ENCODE measurements around the gene C11orf68.
"Not testable (repeated sequence)": the region's sequence is repeated elsewhere in the genome, so short reads cannot be mapped to it uniquely, and the experiment has no call there.

Gene C11orf68

GRCh38 chr11:65892661-65893317 is 26.1 kb downstream of the C11orf68 start:
- no peak for FAIRE-seq
- DNase-seq (ENCODE audit: extremely low spot score, insufficient read length, low read depth), result no peak

- not testable (repeated sequence) for FAIRE-seq; DNase-seq (ENCODE audit: extremely low spot score, insufficient read length, low read depth)
Observed at GRCh38 chr11:65892137-65892540, 26.7 kb downstream of the C11orf68 start.

DNA sequence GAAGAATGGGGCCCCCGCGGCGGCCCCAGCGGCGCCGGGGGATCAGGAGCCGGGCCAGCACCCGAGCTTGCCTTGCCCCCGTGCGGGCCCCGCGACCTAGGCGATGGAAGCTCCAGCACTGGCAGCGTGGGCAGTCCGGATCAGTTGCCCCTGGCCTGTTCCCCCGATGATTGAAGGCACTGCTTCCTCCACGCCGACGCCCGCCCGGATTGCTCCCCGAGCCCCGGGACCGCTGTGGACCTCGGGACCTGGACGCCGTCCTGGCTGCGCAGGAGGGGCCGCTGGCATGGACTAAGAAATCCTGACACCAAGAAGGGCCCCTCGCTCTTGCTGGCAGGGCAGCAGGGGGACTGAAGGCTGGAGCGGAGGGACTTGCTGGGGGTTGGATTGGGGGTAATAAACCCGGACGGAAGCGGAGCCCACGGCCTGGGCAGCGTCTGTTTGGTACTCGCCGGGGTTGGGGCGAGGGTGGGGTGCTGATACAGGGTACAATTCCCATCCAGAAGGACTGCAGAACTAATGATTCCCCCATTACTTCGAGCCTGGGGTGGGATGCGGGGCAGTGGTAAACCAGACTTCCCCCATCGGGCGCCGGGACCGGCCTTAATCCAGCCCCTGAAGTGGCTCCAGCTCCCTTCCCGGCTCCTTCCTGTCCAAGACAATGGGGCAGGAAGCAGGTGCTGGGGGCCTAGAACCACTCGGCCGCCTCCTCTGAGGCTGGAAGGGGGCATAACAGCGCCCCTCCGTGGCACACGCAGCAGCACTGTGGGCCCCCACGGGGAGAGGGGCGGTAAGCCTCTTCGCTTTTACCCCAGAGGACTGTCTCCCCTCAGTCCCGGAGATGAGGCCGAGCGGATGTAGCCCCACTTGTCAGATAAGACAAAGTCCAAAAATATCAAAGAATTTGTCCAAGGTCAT is 27.4 kb downstream of the C11orf68 start:
- no peak for DNase-seq (ENCODE audit: extremely low spot score, insufficient read length, low read depth)
- no peak for FAIRE-seq

DNA sequence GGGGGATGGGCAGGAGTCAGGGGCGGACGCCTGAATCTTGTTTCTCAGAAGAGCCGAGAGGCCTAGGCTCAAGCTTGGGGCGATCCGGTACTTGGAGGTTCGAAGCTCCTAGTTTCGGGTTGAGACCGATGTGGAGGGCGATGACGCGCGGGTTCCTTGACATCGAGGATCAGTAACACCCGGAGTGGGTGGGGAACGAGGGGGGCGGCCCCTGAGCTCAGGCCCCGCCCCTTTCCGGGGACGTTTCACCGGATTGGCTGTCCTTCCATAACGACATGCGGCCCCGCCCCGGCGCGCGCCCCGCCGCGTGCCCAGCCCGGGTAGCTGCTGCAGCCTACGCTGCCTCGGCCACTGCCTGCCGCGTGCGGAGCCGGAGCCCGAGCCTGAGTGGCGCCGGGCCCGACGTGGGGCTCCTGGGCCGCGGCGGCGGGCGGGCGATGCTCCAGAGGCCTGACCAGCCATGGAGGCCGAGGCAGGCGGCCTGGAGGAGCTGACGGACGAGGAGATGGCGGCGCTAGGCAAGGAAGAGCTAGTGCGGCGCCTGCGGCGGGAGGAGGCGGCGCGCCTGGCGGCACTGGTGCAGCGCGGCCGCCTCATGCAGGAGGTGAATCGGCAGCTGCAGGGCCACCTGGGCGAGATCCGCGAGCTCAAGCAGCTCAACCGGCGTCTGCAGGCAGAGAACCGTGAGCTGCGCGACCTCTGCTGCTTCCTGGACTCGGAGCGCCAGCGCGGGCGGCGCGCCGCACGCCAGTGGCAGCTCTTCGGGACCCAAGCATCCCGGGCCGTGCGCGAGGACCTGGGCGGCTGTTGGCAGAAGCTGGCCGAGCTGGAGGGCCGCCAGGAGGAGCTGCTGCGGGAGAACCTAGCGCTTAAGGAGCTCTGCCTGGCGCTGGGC is 28.3 kb downstream of the C11orf68 start, which contains the start of gene CCDC85B:
TSS of gene CCDC85B (plus strand) at position 350 of the 895 bp plus-strand sequence. CDS start at position 461, 111 bp downstream.
- FAIRE-seq (peak; percentile 87), DNase-seq (ENCODE audit: extremely low spot score, insufficient read length, low read depth) (peak; percentile 84)

GRCh38 chr11:65888163-65888814 is 30.6 kb downstream of the C11orf68 start, which contains the start of gene FIBP:
Gene FIBP, minus strand, starts transcription at chr11:65888471. Its CDS starts 53 bp downstream, at chr11:65888418.
- FAIRE-seq (peak; percentile 86), DNase-seq (ENCODE audit: extremely low spot score, insufficient read length, low read depth) (peak; percentile 95)

GRCh38 chr11:65887723-65888162 is 31.1 kb downstream of the C11orf68 start:
- no peak for FAIRE-seq
- no peak for DNase-seq (ENCODE audit: extremely low spot score, insufficient read length, low read depth)

DNA sequence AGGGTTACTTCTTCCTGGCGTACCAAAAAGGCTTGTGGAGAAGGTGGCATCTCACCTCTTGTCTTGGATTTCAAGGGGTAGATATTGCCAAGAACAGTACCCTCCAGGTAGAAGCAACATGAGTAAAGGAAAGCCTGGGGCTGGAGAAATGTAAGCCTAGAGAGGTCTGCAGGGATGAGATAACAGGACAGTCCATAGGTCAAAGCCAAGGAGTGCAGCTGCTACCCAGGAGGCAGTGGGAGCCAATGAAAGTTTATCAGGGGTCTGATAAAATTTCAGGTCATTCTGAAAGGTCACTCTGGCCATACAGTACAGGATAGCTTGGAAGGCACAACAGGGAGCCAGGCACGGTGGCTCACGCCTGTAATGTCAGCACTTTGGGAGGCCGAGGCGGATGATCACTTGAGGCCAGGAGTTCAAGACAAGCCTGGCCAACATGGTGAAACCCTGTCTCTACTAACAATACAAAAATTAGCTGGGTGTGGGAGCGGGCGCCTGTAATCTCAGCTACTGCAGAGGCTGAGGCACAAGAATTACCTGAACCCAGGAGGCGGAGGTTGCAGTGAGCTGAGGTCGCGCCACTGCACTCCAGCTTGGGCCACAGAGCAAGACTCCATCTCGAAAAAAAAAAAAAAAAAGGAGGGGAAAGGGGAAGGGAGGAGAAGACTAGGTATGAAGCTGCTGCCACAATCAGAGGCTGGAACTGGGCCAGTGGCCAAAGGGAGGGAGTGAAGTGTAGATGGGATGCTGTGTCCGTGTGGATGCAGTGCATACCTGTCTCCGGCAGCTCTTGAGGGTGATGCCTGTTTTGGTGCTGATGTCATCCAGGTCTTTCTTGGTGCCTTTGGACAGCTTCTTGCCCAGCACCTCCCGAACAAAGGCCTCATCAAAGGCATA is 31.8 kb downstream of the C11orf68 start:
- no peak for DNase-seq (ENCODE audit: extremely low spot score, insufficient read length, low read depth)
- FAIRE-seq, result no peak

DNA sequence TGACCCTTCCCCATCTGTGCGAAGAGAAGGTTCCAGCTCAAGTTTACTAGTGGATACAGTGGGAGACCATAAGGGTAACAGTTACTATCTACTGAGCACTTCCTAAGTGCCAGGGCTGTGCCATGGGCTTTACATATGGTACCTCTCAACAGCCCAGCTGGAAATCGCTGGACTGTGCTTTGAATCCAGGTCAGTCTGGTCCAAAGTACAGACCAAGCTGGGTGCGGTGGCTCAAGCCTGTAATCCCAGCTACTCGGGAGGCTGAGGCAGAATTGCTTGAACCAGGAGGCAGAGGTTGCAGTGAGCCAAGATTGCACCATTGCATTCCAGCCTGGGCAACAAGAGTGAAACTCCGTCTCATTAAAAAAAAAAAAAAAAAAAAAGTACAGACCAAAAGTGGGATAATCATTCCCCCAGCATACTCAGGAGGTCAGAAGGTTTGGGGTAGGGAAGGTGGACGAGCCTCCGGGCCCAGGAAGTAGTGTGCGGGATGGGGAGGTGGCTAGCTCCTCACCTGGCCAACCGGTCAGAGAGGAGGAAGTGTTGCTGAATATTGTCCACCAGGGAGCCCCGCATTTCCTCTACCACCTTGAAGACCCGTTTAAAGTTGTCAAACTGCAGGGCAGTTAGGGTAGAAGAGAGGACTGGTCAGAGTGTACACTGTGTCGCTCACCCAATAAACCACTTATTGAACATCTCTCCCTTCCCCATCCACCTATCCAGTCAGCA is 32.9 kb downstream of the C11orf68 start:
- DNase-seq (ENCODE audit: extremely low spot score, insufficient read length, low read depth) (no peak), FAIRE-seq (no peak)

DNA sequence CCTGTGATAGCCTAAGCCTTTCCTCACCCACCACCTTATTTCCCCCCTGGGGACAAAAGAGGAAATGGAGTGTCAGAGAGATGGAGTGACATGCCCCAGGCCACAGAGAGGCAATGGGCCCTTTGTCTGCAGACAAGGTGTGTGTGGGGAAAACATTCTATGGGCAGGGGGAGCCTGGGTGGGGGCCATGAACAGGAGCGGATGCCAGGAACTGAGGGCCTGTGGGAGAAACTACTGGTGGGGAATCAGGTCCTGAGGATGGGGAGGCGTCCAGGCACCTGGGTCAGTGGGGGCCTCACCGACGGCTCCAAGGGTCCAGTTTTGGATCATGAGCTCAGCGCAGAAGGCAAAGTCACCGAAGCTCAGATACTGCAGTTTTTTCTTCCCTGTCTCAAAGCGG is 33.6 kb downstream of the C11orf68 start:
- DNase-seq (ENCODE audit: extremely low spot score, insufficient read length, low read depth), result no peak
- FAIRE-seq, result no peak

- FAIRE-seq, result peak; percentile 84
- DNase-seq (ENCODE audit: extremely low spot score, insufficient read length, low read depth), result peak; percentile 72
Observed at GRCh38 chr11:65884716-65885092, 34.2 kb downstream of the C11orf68 start.

DNA sequence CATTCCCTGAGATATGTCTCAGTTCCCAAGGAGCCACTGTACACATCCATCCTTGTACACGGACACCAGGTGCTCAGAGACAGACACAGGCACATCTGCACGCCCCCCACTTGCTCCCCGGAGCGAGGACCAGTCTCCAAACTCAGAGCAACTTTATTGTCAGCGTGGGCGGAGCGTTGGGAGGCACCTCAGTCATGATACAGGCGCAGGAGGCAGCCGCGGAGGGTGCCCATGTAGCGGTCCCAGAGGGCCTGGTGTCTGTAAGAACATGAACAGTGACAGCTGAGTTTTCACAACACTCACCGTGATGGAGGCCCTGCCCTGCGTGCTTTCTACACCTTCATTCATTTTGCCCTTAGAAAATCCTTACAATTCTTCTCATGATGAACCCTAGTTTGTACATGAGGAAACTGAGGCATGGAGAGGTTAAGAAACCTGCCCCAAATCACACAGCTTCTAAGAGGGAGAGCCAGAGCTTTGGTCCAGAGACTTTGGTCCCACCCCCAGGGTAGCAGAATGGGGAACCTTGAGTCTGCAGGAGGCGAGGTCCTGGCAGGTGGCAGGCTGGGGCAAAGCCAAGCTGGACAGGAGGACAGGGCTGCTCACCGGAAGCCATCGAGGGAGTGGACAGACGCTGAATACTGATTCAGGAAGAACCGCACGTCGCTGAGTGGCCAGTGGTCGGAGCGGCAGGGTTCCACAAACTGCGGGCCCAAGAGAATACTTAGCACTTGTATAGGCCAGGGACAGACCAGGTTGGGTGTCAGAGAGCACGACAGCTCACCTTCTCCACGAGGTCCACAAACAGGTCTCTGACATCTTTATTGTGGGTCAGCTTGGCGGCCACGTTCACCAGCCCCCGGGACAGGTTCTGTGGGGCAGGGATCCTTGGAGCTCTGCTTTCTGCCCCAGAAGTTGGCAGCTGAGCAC is 34.8 kb downstream of the C11orf68 start:
- DNase-seq (ENCODE audit: extremely low spot score, insufficient read length, low read depth), result no peak
- no peak for FAIRE-seq

DNA sequence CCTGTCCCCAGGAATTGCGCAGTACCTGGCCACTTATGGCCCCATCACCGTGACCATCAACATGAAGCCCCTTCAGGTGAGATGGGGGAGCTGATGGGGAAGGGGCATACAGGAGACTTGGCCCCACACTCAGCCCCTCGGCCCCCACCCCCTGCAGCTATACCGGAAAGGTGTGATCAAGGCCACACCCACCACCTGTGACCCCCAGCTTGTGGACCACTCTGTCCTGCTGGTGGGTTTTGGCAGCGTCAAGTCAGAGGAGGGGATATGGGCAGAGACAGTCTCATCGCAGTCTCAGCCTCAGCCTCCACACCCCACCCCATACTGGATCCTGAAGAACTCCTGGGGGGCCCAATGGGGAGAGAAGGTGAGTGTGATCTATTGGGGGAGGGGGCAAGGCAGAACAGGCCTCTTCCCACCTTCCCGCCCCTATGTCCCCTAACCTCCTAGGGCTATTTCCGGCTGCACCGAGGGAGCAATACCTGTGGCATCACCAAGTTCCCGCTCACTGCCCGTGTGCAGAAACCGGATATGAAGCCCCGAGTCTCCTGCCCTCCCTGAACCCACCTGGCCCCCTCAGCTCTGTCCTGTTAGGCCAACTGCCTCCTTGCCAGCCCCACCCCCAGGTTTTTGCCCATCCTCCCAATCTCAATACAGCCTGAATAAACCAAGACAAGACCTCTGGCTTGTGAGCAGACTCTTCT is 35.7 kb downstream of the C11orf68 start:
- FAIRE-seq, result no peak
- no peak for DNase-seq (ENCODE audit: extremely low spot score, insufficient read length, low read depth)

DNA sequence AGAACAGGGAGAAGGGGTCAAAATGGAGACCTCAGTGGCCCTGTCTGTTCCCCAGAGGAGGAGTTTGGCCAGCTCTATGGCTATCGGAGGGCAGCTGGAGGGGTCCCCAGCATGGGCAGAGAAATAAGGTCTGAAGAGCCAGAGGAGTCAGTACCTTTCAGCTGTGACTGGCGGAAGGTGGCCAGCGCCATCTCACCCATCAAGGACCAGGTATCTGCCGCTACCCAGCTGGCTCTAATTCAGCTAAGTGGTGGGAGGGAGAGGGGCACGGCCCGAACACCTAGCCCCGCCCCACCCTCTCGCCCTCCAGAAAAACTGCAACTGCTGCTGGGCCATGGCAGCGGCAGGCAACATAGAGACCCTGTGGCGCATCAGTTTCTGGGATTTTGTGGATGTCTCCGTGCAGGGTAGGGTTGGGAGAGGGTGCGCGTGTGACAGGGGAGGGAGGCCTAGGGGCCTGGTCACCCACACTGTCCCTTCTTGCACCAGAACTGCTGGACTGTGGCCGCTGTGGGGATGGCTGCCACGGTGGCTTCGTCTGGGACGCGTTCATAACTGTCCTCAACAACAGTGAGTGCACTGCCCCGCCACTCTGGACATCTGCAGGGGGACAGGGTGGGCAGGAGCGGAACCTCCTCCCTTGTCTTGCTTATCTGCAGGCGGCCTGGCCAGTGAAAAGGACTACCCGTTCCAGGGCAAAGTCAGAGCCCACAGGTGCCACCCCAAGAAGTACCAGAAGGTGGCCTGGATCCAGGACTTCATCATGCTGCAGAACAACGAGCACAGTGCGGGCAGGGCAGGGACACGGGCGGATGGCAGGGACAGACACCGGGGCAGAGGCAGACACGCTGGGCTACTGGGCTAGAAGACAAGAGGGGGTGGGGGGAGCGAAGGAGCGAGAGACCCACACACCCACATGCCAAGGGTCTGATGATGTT is 36.5 kb downstream of the C11orf68 start:
- FAIRE-seq (no peak), DNase-seq (ENCODE audit: extremely low spot score, insufficient read length, low read depth) (no peak)

- no peak for DNase-seq (ENCODE audit: extremely low spot score, insufficient read length, low read depth)
- no peak for FAIRE-seq
Observed at GRCh38 chr11:65880844-65881421, 37.9 kb downstream of the C11orf68 start.

- FAIRE-seq (no peak), DNase-seq (ENCODE audit: extremely low spot score, insufficient read length, low read depth) (no peak)
Observed at GRCh38 chr11:65880027-65880426, 38.8 kb downstream of the C11orf68 start.
